ENCODE results near the gene MEGF9. TPM values are rescaled to one million over a fixed set of nuclear protein-coding genes. Genes with fewer than 3 reads are reported as not detected.
A peak's percentile ranks its signal among the peaks of the same experiment; 100 is the strongest.

The MEGF9 gene
- total RNA-seq, 2 experiments from 2014 or later, result 3.8 TPM

GRCh38 chr9:120608421-120608820 is 105.8 kb downstream of the MEGF9 start:
- Mint-ChIP-seq H3K27ac (no peak overlapping the region), H3K9me3 (no peaks in the 10 kb centered on the region), H3K36me3 (ENCODE audit: low read depth) (peaks cover 7% of the 10 kb centered on the region), H3K27me3 (ENCODE audit: low read depth) (no peaks in the 10 kb centered on the region), H3K4me1 (ENCODE audit: low read depth) (no peaks in the 10 kb centered on the region), H3K4me3 (no peak overlapping the region)
- no peak for DNase-seq
- intact Hi-C loops (cut with micrococcal nuclease), result no loop called here
- CTCF ChIA-PET, result no interaction called here

DNA sequence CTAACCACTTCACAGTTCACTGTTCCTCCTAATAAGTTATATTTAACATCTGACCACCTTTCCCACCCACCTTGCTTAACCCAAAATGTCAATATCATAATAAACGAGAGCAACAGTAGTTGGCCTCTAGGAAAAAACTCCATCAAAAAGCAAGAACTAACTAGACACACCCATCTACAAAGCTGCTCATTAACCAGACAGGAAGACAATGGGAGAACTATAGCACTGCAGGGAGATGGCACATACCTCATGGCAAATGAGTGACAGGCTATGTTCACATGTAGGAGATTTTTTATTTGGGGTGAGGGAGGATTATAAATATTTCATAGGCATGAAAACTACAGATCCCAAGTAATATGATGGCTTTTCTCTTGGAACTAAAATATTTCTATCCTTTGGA is 110.7 kb downstream of the MEGF9 start:
- no peak for DNase-seq
- CTCF ChIA-PET, result no interaction called here
- Mint-ChIP-seq H3K4me1 (ENCODE audit: low read depth) (no peaks in the 10 kb centered on the region), H3K36me3 (ENCODE audit: low read depth) (peaks cover 7% of the 10 kb centered on the region), H3K4me3 (no peak overlapping the region), H3K9me3 (no peaks in the 10 kb centered on the region), H3K27me3 (ENCODE audit: low read depth) (no peaks in the 10 kb centered on the region), H3K27ac (no peak overlapping the region)
- intact Hi-C loops (cut with micrococcal nuclease), result no loop called here

DNA sequence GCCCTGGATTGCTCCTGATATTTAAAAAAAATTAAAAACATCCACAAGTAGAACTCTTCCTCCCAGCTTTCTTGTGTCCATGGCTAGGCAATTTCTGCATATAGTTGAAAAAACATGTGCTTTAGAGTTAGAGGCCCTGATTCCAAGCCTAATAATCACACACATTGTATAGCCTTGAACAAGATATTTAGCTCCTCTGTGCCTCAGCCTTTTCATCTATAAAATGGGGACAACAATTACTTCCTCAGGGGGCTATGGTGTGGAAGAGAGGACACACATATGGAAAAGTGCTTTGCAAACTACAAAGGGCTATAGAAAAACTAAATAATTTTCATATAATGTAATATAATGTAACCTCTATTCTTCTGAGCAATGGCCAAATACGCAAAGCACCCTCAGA is 111.3 kb downstream of the MEGF9 start:
- no peaks in the 10 kb centered on the region for H3K27me3 Mint-ChIP-seq (ENCODE audit: low read depth)
- no peaks in the 10 kb centered on the region for H3K4me1 Mint-ChIP-seq (ENCODE audit: low read depth)
- intact Hi-C loops (cut with micrococcal nuclease), result no loop called here
- H3K9me3 Mint-ChIP-seq, result no peaks in the 10 kb centered on the region
- H3K27ac Mint-ChIP-seq, result no peak overlapping the region
- H3K4me3 Mint-ChIP-seq, result no peak overlapping the region
- CTCF ChIA-PET, result no interaction called here
- peaks cover 5% of the 10 kb centered on the region for H3K36me3 Mint-ChIP-seq (ENCODE audit: low read depth)
- no peak for DNase-seq

GRCh38 chr9:120593955-120594277 is 120.4 kb downstream of the MEGF9 start:
- intact Hi-C loops (cut with micrococcal nuclease), result loop anchor here (5.0 kb wide), 1 partner anchor 252 kb away; no protein-coding TSS in a partner anchor
- no peaks in the 10 kb centered on the region for H3K9me3 Mint-ChIP-seq
- no peak overlapping the region for H3K4me3 Mint-ChIP-seq
- CTCF ChIA-PET, result no interaction called here
- H3K36me3 Mint-ChIP-seq (ENCODE audit: low read depth), result no peaks in the 10 kb centered on the region
- no peak overlapping the region for H3K27ac Mint-ChIP-seq
- H3K27me3 Mint-ChIP-seq (ENCODE audit: low read depth), result no peaks in the 10 kb centered on the region
- no peaks in the 10 kb centered on the region for H3K4me1 Mint-ChIP-seq (ENCODE audit: low read depth)
- DNase-seq, result no peak

- Mint-ChIP-seq H3K27me3 (ENCODE audit: low read depth) (no peaks in the 10 kb centered on the region), H3K27ac (no peak overlapping the region), H3K4me1 (ENCODE audit: low read depth) (no peaks in the 10 kb centered on the region), H3K4me3 (no peak overlapping the region), H3K9me3 (no peaks in the 10 kb centered on the region), H3K36me3 (ENCODE audit: low read depth) (no peaks in the 10 kb centered on the region)
- no peak for DNase-seq
- intact Hi-C loops (cut with micrococcal nuclease), result loop anchor here (5.0 kb wide), 1 partner anchor 251 kb away; no protein-coding TSS in a partner anchor
- CTCF ChIA-PET, result no interaction called here
Measured at GRCh38 chr9:120593250-120593954, 120.9 kb downstream of the MEGF9 start.

- Mint-ChIP-seq H3K27ac (no peak overlapping the region), H3K9me3 (no peaks in the 10 kb centered on the region), H3K36me3 (ENCODE audit: low read depth) (no peaks in the 10 kb centered on the region), H3K27me3 (ENCODE audit: low read depth) (no peaks in the 10 kb centered on the region), H3K4me1 (ENCODE audit: low read depth) (no peaks in the 10 kb centered on the region), H3K4me3 (no peak overlapping the region)
- CTCF ChIA-PET, result interaction anchor here (1.1 kb wide), 1 partner anchor 45 kb away, joined by 3 read pairs; no protein-coding TSS in a partner anchor
- DNase-seq, result no peak
- intact Hi-C loops (cut with micrococcal nuclease), result loop anchor here (5.0 kb wide), 1 partner anchor 250 kb away; no protein-coding TSS in a partner anchor
Measured at GRCh38 chr9:120592210-120592609, 122.1 kb downstream of the MEGF9 start.

DNA sequence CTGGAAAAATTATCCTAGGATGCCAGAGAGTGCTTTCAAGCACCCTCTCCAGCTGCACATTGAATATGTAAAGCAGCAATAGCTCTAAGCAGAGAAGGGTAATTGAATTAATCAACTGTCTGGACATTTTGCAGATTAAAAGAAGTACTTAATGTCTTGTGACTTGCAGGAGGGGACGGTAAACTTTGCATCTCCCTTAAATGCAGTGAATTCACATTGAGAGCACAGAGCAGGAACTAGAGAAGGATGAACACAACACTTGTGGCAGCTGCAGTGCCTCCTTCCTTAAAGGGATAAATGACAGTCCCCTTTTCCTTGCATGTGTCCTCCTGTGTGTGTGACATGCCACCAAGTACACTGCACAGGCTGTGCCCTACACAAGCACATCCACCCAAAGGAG is 126.9 kb downstream of the MEGF9 start:
- H3K4me1 Mint-ChIP-seq (ENCODE audit: low read depth), result no peaks in the 10 kb centered on the region
- no peaks in the 10 kb centered on the region for H3K9me3 Mint-ChIP-seq
- H3K27ac Mint-ChIP-seq, result no peak overlapping the region
- H3K27me3 Mint-ChIP-seq (ENCODE audit: low read depth), result no peaks in the 10 kb centered on the region
- no peaks in the 10 kb centered on the region for H3K36me3 Mint-ChIP-seq (ENCODE audit: low read depth)
- no peak overlapping the region for H3K4me3 Mint-ChIP-seq
- intact Hi-C loops (cut with micrococcal nuclease), result loop anchor here (10.0 kb wide), 1 partner anchor 1507 kb away; the partner anchor contains the start of gene TTLL11
- DNase-seq, result no peak
- CTCF ChIA-PET, result no interaction called here

- Mint-ChIP-seq H3K27ac (no peak overlapping the region), H3K4me3 (no peak overlapping the region), H3K4me1 (ENCODE audit: low read depth) (peaks cover 22% of the 10 kb centered on the region), H3K36me3 (ENCODE audit: low read depth) (peaks cover 4% of the 10 kb centered on the region), H3K27me3 (ENCODE audit: low read depth) (no peaks in the 10 kb centered on the region), H3K9me3 (no peaks in the 10 kb centered on the region)
- intact Hi-C loops (cut with micrococcal nuclease), result loop anchor here (10.0 kb wide), 1 partner anchor 1511 kb away; the partner anchor contains the start of gene TTLL11
- DNase-seq, result peak; percentile 24
- CTCF ChIA-PET, result no interaction called here
Measured at GRCh38 chr9:120583958-120584369, 130.3 kb downstream of the MEGF9 start.

DNA sequence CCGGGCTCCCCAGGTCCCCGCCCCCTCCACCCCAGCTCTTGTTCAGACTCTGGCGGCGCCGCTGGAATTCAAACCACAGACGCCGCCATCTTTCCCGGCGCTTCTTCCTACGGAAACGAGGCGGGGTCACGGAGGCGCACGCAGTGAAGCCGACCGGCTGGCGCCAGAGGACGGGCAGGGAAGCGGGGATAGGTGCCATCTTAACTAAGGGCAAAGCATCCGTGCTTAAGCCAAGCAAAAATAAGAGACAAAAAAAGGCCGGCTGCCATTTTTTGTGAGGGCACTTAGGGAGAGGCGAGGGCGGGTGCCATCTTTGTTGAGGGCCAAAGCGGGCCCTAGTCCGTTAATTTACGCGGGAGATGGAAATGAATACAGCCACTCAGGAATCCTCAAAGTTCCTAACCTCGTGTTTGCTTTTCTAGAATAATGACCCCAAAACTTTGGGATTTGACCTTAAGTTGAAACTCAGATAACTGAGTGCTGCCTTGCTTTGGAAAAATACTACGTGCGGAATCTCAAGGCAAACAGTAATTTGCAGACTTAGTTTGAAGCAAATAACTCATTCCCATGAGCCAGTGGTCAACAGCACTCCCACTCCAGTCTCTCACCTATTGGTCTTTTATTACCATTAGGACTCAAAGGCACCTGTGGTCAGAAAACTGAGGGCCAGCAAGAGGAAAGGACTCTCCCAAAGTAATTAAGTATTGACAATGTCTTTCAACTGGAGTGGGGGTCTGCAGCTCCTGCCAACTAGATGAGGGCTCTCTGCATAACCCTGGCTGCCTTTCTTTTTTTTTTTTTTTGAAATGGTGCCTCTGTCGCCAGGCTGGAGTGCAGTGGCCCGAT is 134.0 kb downstream of the MEGF9 start, which contains the start of gene CDK5RAP2:
Gene CDK5RAP2, minus strand, starts transcription at position 117 of the 846 bp plus-strand sequence. CDS start 189 bp downstream, outside the sequence.
- intact Hi-C loops (cut with micrococcal nuclease), result loop anchor here (1.0 to 10.0 kb wide), 4 partner anchors 134 to 1515 kb away; partner anchors contain the start of genes CNTRL, MEGF9 and TTLL11
- CTCF ChIA-PET, result no interaction called here
- DNase-seq, result peak; percentile 96
- peaks cover 47% of the 10 kb centered on the region for H3K4me1 Mint-ChIP-seq (ENCODE audit: low read depth)
- no peaks in the 10 kb centered on the region for H3K27me3 Mint-ChIP-seq (ENCODE audit: low read depth)
- no peaks in the 10 kb centered on the region for H3K9me3 Mint-ChIP-seq
- H3K27ac Mint-ChIP-seq, result peak within 1 kb of the TSS; percentile 92
- peak within 1 kb of the TSS; percentile 97 for H3K4me3 Mint-ChIP-seq
- H3K36me3 Mint-ChIP-seq (ENCODE audit: low read depth), result peaks cover 6% of the 10 kb centered on the region

DNA sequence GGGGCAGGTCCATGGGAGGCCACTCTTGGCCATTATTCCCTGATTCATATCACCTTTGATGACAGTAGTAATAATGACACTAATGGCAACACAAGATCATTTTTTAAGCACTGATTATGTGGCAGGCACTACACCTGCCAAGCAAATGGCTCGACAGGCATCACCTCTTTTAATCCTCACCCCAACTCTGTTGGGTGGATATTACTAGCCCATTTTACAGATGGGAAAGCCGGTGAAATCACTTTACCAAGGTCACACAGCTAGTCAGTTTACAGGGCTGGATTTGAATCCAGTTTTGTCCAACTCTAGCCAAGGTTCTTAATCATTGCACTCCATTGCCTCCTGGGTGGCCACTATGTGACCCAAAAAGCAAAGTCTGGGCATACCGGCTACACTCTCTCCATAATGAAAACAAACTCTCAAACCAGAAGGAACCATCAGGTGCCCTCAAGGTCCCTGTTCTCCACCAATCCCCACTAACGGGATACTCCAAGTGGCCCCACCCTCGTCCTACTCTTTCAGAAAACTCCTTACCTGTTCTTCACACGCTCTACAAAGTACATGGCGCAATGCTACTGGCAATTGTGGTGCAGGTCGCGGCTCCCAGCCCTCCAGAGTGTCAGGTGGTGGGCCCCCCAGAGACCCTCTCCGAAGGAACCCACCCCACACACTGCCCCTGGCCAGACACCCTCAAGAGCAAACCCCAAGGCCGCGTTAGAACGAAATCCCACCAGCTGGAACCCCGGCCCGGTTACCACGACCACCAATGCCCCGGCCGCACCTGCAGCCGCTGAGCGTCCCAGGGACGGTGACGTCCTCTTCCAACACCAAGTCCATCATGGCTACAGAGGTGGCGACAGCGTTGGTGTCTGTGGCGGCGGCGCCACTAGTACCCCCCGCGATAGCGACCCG is 134.9 kb downstream of the MEGF9 start:
- Mint-ChIP-seq H3K27ac (peak overlapping the region; percentile 92), H3K4me3 (peak overlapping the region; percentile 97), H3K36me3 (ENCODE audit: low read depth) (peaks cover 6% of the 10 kb centered on the region), H3K27me3 (ENCODE audit: low read depth) (no peaks in the 10 kb centered on the region), H3K9me3 (no peaks in the 10 kb centered on the region), H3K4me1 (ENCODE audit: low read depth) (peaks cover 49% of the 10 kb centered on the region)
- intact Hi-C loops (cut with micrococcal nuclease), result loop anchor here (1.0 to 10.0 kb wide), 4 partner anchors 135 to 1515 kb away; partner anchors contain the start of genes CNTRL, MEGF9 and TTLL11
- peak; percentile 13 for DNase-seq
- CTCF ChIA-PET, result no interaction called here

DNA sequence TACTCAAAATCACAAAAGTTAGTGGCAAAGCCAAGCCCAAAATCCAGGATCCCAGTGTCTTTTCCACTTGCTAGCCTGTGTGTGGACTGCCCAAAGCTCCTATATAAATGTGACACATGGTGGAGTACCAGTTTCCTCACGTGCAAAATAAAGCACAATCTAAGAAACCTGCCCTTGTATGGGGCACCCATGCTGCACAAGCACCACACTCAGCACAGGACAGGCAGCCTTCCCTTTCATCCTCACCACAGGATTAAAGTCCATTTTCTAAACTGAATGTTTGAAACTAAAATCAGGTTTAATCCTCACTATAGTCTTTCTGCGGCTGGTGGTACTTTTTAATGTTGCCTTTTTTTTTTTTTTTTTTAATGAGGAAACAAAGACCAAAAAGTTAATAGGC is 139.8 kb downstream of the MEGF9 start:
- CTCF ChIA-PET, result interaction anchor here (1.4 kb wide), 1 partner anchor 32 kb away, joined by 5 read pairs; no protein-coding TSS in a partner anchor
- intact Hi-C loops (cut with micrococcal nuclease), result no loop called here
- H3K27ac Mint-ChIP-seq, result no peak overlapping the region

GRCh38 chr9:120572472-120572871 is 141.8 kb downstream of the MEGF9 start:
- Mint-ChIP-seq H3K27me3 (ENCODE audit: low read depth) (no peaks in the 10 kb centered on the region), H3K4me3 (no peak overlapping the region), H3K4me1 (ENCODE audit: low read depth) (peaks cover 22% of the 10 kb centered on the region), H3K27ac (no peak overlapping the region), H3K36me3 (ENCODE audit: low read depth) (peaks cover 28% of the 10 kb centered on the region), H3K9me3 (no peaks in the 10 kb centered on the region)
- no peak for DNase-seq
- intact Hi-C loops (cut with micrococcal nuclease), result no loop called here
- CTCF ChIA-PET, result no interaction called here

More for the DNA sequence above, 139.8 kb downstream of the MEGF9 start:
- Mint-ChIP-seq H3K9me3 (no peaks in the 10 kb centered on the region), H3K27me3 (ENCODE audit: low read depth) (no peaks in the 10 kb centered on the region), H3K4me1 (ENCODE audit: low read depth) (peaks cover 38% of the 10 kb centered on the region), H3K36me3 (ENCODE audit: low read depth) (peaks cover 17% of the 10 kb centered on the region), H3K4me3 (no peak overlapping the region)
- no peak for DNase-seq
